Nephron (organoid): ENCODE data around the gene NDUFAF2.

Experiments
- H3K27ac Mint-ChIP-seq, 3 experiments: 2 replicates each; pipeline ENCODE4 v1.8.0; 2020; ENCODE audit warnings: mixed read lengths in 3 of 3, mild to moderate bottlenecking in 2 of 3, moderate library complexity in 1 of 3
- H3K27me3 Mint-ChIP-seq: 2 replicates; pipeline ENCODE4 v1.8.0; 2021; ENCODE audit warnings: low read depth, mild to moderate bottlenecking, moderate library complexity, mixed read lengths
- H3K36me3 Mint-ChIP-seq: 2 replicates; pipeline ENCODE4 v1.8.0; 2020; ENCODE audit warnings: low read depth, mixed read lengths
- H3K4me1 Mint-ChIP-seq: 2 replicates; pipeline ENCODE4 v1.8.0; 2020; ENCODE audit warnings: mixed read lengths
- H3K4me3 Mint-ChIP-seq, 3 experiments: 2 replicates each; pipeline ENCODE4 v1.8.0; 2020; ENCODE audit warnings: mild to moderate bottlenecking in 3 of 3, mixed read lengths in 3 of 3, moderate library complexity in 2 of 3
- H3K9me3 Mint-ChIP-seq: 2 replicates; pipeline ENCODE4 v1.8.0; 2020; ENCODE audit warnings: mixed read lengths
- TF ChIP-seq, protein P1 (sequence below), 3 experiments: fragments of 200-600 bp; sonication (generic); IDR thresholded peaks; one replicate each; pipeline ENCODE4 v1.5.0; 2021; ENCODE audit warnings: antibody characterized with exemption in 3 of 3; ENCODE audit not compliant: unreplicated experiment in 3 of 3

The NDUFAF2 gene

GRCh38 chr5:61142811-61143210 is 197.8 kb downstream of the NDUFAF2 start:
- TF ChIP-seq, protein P1, sequence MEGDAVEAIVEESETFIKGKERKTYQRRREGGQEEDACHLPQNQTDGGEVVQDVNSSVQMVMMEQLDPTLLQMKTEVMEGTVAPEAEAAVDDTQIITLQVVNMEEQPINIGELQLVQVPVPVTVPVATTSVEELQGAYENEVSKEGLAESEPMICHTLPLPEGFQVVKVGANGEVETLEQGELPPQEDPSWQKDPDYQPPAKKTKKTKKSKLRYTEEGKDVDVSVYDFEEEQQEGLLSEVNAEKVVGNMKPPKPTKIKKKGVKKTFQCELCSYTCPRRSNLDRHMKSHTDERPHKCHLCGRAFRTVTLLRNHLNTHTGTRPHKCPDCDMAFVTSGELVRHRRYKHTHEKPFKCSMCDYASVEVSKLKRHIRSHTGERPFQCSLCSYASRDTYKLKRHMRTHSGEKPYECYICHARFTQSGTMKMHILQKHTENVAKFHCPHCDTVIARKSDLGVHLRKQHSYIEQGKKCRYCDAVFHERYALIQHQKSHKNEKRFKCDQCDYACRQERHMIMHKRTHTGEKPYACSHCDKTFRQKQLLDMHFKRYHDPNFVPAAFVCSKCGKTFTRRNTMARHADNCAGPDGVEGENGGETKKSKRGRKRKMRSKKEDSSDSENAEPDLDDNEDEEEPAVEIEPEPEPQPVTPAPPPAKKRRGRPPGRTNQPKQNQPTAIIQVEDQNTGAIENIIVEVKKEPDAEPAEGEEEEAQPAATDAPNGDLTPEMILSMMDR (IDR thresholded peaks at IDR 0.05; ENCODE audit: unreplicated experiment in 3 of 3) = no peak
- Mint-ChIP-seq H3K4me1 (peaks cover 13% of the 10 kb centered on the region), H3K27me3 (no peaks in the 10 kb centered on the region), H3K27ac (peak overlapping the region; percentile 77 to 89 (median 87)), H3K36me3 (no peaks in the 10 kb centered on the region), H3K4me3 (no peak overlapping the region), H3K9me3 (peaks cover 5% of the 10 kb centered on the region)

- Mint-ChIP-seq H3K36me3 (peaks cover 5% of the 10 kb centered on the region), H3K9me3 (peaks cover 9% of the 10 kb centered on the region), H3K27me3 (no peaks in the 10 kb centered on the region), H3K27ac (no peak overlapping the region), H3K4me3 (no peak overlapping the region), H3K4me1 (no peaks in the 10 kb centered on the region)
- TF ChIP-seq, protein P1 (IDR thresholded peaks at IDR 0.05; ENCODE audit: unreplicated experiment in 3 of 3) = no peak
These were observed 203.5 kb downstream of the NDUFAF2 start for GRCh38 chr5:61148515-61148914.

- Mint-ChIP-seq H3K27me3 (no peaks in the 10 kb centered on the region), H3K9me3 (peaks cover 6% of the 10 kb centered on the region), H3K4me1 (no peaks in the 10 kb centered on the region), H3K27ac (no peak overlapping the region), H3K36me3 (peaks cover 34% of the 10 kb centered on the region), H3K4me3 (no peak overlapping the region)
- TF ChIP-seq, protein P1 (IDR thresholded peaks at IDR 0.05; ENCODE audit: unreplicated experiment in 3 of 3) = no peak
These were observed 206.9 kb downstream of the NDUFAF2 start for GRCh38 chr5:61151893-61152292.

DNA sequence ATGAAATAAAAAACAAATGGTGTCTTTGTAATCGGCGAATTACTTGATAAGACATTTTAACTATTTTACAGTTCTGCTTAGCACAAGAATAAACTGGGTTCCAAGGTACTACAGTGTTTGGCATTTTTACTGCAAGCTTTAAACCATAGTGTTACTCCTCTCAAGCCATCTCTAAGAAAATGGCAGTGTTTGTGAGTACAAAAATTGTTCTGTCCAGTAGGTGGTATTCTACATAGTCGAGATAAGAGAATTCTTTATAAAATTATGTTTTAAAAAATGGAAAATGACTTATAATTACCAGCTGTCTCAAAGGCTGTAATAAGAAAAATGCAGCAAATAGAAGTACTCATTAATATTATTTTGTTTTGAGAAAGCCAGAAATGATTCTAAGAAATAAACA is 214.1 kb downstream of the NDUFAF2 start:
- no peak overlapping the region for H3K27ac Mint-ChIP-seq
- peaks cover 43% of the 10 kb centered on the region for H3K4me1 Mint-ChIP-seq
- H3K4me3 Mint-ChIP-seq = peak overlapping the region in 1 of 3 experiments; percentile 29
- no peaks in the 10 kb centered on the region for H3K9me3 Mint-ChIP-seq
- no peaks in the 10 kb centered on the region for H3K27me3 Mint-ChIP-seq
- H3K36me3 Mint-ChIP-seq = peaks cover 74% of the 10 kb centered on the region
- TF ChIP-seq, protein P1 (IDR thresholded peaks at IDR 0.05; ENCODE audit: unreplicated experiment in 3 of 3) = no peak

- H3K4me1 Mint-ChIP-seq = peaks cover 47% of the 10 kb centered on the region
- H3K4me3 Mint-ChIP-seq = peak overlapping the region; percentile 96 to 97 (median 96)
- TF ChIP-seq, protein P1 (IDR thresholded peaks at IDR 0.05; ENCODE audit: unreplicated experiment in 3 of 3) = no peak
- no peaks in the 10 kb centered on the region for H3K9me3 Mint-ChIP-seq
- H3K27me3 Mint-ChIP-seq = no peaks in the 10 kb centered on the region
- peak overlapping the region in 2 of 3 experiments; percentile 37 to 73 for H3K27ac Mint-ChIP-seq
- H3K36me3 Mint-ChIP-seq = peaks cover 70% of the 10 kb centered on the region
These were observed 214.8 kb downstream of the NDUFAF2 start for GRCh38 chr5:61159836-61160235.

- Mint-ChIP-seq H3K36me3 (peaks cover 67% of the 10 kb centered on the region), H3K27me3 (no peaks in the 10 kb centered on the region), H3K9me3 (no peaks in the 10 kb centered on the region), H3K4me3 (peak overlapping the region; percentile 96 to 97 (median 96)), H3K4me1 (peaks cover 47% of the 10 kb centered on the region), H3K27ac (peak overlapping the region; percentile 64 to 87 (median 73))
- TF ChIP-seq, protein P1 (IDR thresholded peaks at IDR 0.05; ENCODE audit: unreplicated experiment in 3 of 3) = no peak
These were observed 215.5 kb downstream of the NDUFAF2 start for GRCh38 chr5:61160497-61160896.
